Lower leg skin (tissue), 3 donors: Measurements from ENCODE around the gene ZIM2.

ENCODE experiments used
- CTCF ChIP-seq, 3 donors: fragments of 450-650 bp; IDR thresholded peaks; one replicate each; pipeline ENCODE4 v1.5.1; 2016; ENCODE audit warnings: antibody characterized with exemption in 3 of 3, mild to moderate bottlenecking in 3 of 3, moderate library complexity in 2 of 3
- POLR2A ChIP-seq, 2 donors: fragments of 450-650 bp; IDR thresholded peaks; one replicate each; pipeline ENCODE4 v1.6.1; 2016 to 2017; ENCODE audit warnings: antibody characterized with exemption in 2 of 2, mild to moderate bottlenecking in 1 of 2, moderate library complexity in 1 of 2

- TF ChIP-seq CTCF (IDR thresholded peaks at IDR 0.05) (no peak), POLR2A (IDR thresholded peaks at IDR 0.05) (no peak)
Observed at GRCh38 chr19:56759531-56759930, 81.0 kb downstream of the ZIM2 start.
